Epithelial cell of alveolus of lung (primary cell): ENCODE results near the gene AOPEP. TPM values are rescaled to one million over a fixed set of nuclear protein-coding genes. Genes with fewer than 3 reads are reported as not detected.

Experiments used
- total RNA-seq: library from RNA; depleted of rRNA; stranded (reverse); fragments of >200 nt; gene quantifications from 2 replicates; pipeline ENCODE4 v1.2.1, GENCODE V29; 2015

Gene AOPEP
- 11.1 and 27.0 TPM in 2 replicates for total RNA-seq

GRCh38 chr9:94726495-94727191, at the start of gene AOPEP:
AOPEP (plus strand) TSS chr9:94726699; CDS start chr9:94759784, 33,085 bp downstream.

Other genes starting within 250 kb of the AOPEP start
- not detected in 2 replicates for gene PCAT7, start 171.6 kb upstream of the AOPEP start, total RNA-seq
- gene FBP2, start 132.9 kb upstream of the AOPEP start, total RNA-seq = not detected in 2 replicates
- gene FBP1, start 87.2 kb upstream of the AOPEP start, total RNA-seq = not detected in 2 replicates